Endothelial cell of umbilical vein (primary cell): ENCODE measurements around the gene PRPF40B. TPM values are rescaled to one million over a fixed set of nuclear protein-coding genes. Genes with fewer than 3 reads are reported as not detected.

Experiments used
- BruUV-seq: library from RNA; stranded (reverse); fragments of 400-500 nt; replicated peaks from 2 replicates; lab custom pipeline; 2021; lab: Mats Ljungman, UMichigan
- CTCF ChIA-PET: fragments of 300-600, 350-600 bp; sonication (Branson Sonifier 250); formaldehyde crosslinking; loops from one replicate; lab custom pipeline; 2021; ENCODE audit warnings: antibody characterized with exemption, inconsistent platforms; lab: Charles Lee
- POLR2A ChIA-PET: fragments of 300-600, 350-600 bp; sonication (Branson Sonifier 250); formaldehyde crosslinking; loops from one replicate; lab custom pipeline; 2021; ENCODE audit warnings: antibody characterized with exemption, inconsistent platforms; lab: Charles Lee
- DNase-seq: peaks from one replicate; pipeline ENCODE4 v3.0.0-alpha.2; 2011; ENCODE audit warnings: low read depth, low spot score
- FAIRE-seq: peaks from 2 replicates; lab custom pipeline; 2011; peaks lifted over from hg19 to GRCh38; lab: Jason Lieb, UNC
- H2AFZ ChIP-seq: 2 replicates; pipeline ENCODE4 v1.6.0; 2012; ENCODE audit warnings: low read depth, low read length, control low read depth, inconsistent platforms
- H3K27ac ChIP-seq: 2 replicates; pipeline ENCODE4 v1.5.1; 2011; ENCODE audit warnings: low read depth, mild to moderate bottlenecking, control low read depth, low read length, moderate library complexity; ENCODE audit not compliant: insufficient read depth
- H3K27me3 ChIP-seq, 2 experiments: 2 replicates each; pipeline versions ENCODE4 v1.6.0 to v1.6.1; 2011; ENCODE audit warnings: low read length in 2 of 2, mixed read lengths in 1 of 2; ENCODE audit not compliant: control insufficient read depth in 2 of 2, insufficient read depth in 2 of 2
- H3K36me3 ChIP-seq, 2 experiments: 2 replicates in 1 of 2; 3 replicates in 1 of 2; pipeline ENCODE4 v1.5.1; 2011; ENCODE audit warnings: low read length in 2 of 2, mild to moderate bottlenecking in 1 of 2, moderate library complexity in 1 of 2; ENCODE audit not compliant: control insufficient read depth in 2 of 2, insufficient read depth in 2 of 2; ENCODE audit errors: extremely low read depth in 1 of 2
- H3K4me1 ChIP-seq: 3 replicates; pipeline ENCODE4 v1.5.1; 2011; ENCODE audit warnings: mild to moderate bottlenecking, low read length; ENCODE audit not compliant: control insufficient read depth, insufficient read depth; ENCODE audit errors: extremely low read depth
- H3K4me2 ChIP-seq: 2 replicates; pipeline ENCODE4 v1.6.1; 2011; ENCODE audit warnings: low read length, control low read depth, mixed read lengths; ENCODE audit not compliant: insufficient read depth
- H3K4me3 ChIP-seq, 3 experiments: fragments of 200-600 bp in 1 of 3; sonication (generic), shearing (Covaris generic) in 1 of 3; replicated peaks in 1 of 3; 2 replicates each; pipeline ENCODE4 v1.5.1; 2011 to 2016; ENCODE audit warnings: control low read depth in 3 of 3, low read length in 3 of 3, mild to moderate bottlenecking in 2 of 3, inconsistent platforms in 1 of 3, low read depth in 1 of 3, moderate library complexity in 1 of 3; ENCODE audit not compliant: insufficient read depth in 1 of 3
- H3K79me2 ChIP-seq: 2 replicates; pipeline ENCODE4 v1.6.0; 2012; ENCODE audit warnings: low read length, inconsistent platforms; ENCODE audit not compliant: control insufficient read depth, insufficient read depth
- H3K9ac ChIP-seq: replicated peaks from 2 replicates; pipeline ENCODE3; 2011; ENCODE audit warnings: low read length, control low read depth; ENCODE audit not compliant: insufficient read depth; ENCODE audit errors: extremely low read depth
- H3K9me1 ChIP-seq: replicated peaks from 3 replicates; pipeline ENCODE4 v1.6.0; 2011; ENCODE audit warnings: mild to moderate bottlenecking, low read length; ENCODE audit not compliant: control insufficient read depth, insufficient read depth; ENCODE audit errors: extremely low read depth
- H3K9me3 ChIP-seq: replicated peaks from 2 replicates; pipeline ENCODE4 v1.5.1; 2012; ENCODE audit warnings: low read length, inconsistent platforms; ENCODE audit not compliant: control insufficient read depth, insufficient read depth
- H4K20me1 ChIP-seq: replicated peaks from 2 replicates; pipeline ENCODE3; 2011; ENCODE audit warnings: mild to moderate bottlenecking, low read length; ENCODE audit not compliant: control insufficient read depth, insufficient read depth; ENCODE audit errors: extremely low read depth
- CTCF ChIP-seq, 2 donors: IDR thresholded peaks; 1 replicate in 1 of 2; 2 replicates in 1 of 2; pipeline ENCODE4 v1.5.1; 2011; ENCODE audit warnings: low read length in 2 of 2, mild to moderate bottlenecking in 2 of 2, moderate library complexity in 2 of 2, control low read depth in 1 of 2, inconsistent platforms in 1 of 2, low read depth in 1 of 2; ENCODE audit not compliant: insufficient read depth in 1 of 2; ENCODE audit errors: extremely low read depth in 1 of 2
- EZH2 ChIP-seq: IDR thresholded peaks from 2 replicates; pipeline ENCODE4 v1.6.1; 2012; ENCODE audit warnings: borderline replicate concordance, low read depth, mild to moderate bottlenecking, moderate library complexity, low read length, inconsistent platforms; ENCODE audit not compliant: severe bottlenecking
- FOS ChIP-seq: IDR thresholded peaks from 2 replicates; pipeline ENCODE4 v1.6.1; 2011; ENCODE audit warnings: mild to moderate bottlenecking, low read length, moderate library complexity, borderline replicate concordance; ENCODE audit not compliant: insufficient read depth
- GATA2 ChIP-seq: IDR thresholded peaks from 2 replicates; pipeline ENCODE4 v1.7.0; 2011; ENCODE audit warnings: low read depth, mild to moderate bottlenecking, moderate library complexity, mixed read lengths, low read length; ENCODE audit not compliant: insufficient read length, insufficient read depth
- JUN ChIP-seq: IDR thresholded peaks from 2 replicates; pipeline ENCODE4 v1.6.1; 2011; ENCODE audit warnings: borderline replicate concordance, low read depth; ENCODE audit not compliant: insufficient read length, insufficient read depth
- MYC ChIP-seq: IDR thresholded peaks from one replicate; pipeline ENCODE4 v1.6.1; 2011; ENCODE audit warnings: mild to moderate bottlenecking, low read depth, low read length
- POLR2A ChIP-seq: IDR thresholded peaks from 2 replicates; pipeline ENCODE4 v1.6.1; 2012; ENCODE audit warnings: low read depth, mild to moderate bottlenecking, control low read depth, low read length
- POLR2AphosphoS5 ChIP-seq: IDR thresholded peaks from 2 replicates; pipeline ENCODE4 v1.6.1; 2012; ENCODE audit warnings: low read depth, mild to moderate bottlenecking, control low read depth, low read length, moderate library complexity; ENCODE audit not compliant: insufficient read depth
- dilution Hi-C: fragments of 300-500 bp; cut with MboI; formaldehyde crosslinking; loops from one replicate; pipeline ENCODE4 v1.15.0; 2019; ENCODE audit warnings: low sequenced_read_pairs; ENCODE audit not compliant: extremely low pct_ligation_motif_present
- intact Hi-C: fragments of 100-400 bp; cut with micrococcal nuclease; formaldehyde crosslinking; loops from one replicate; pipeline ENCODE4 v1.10.0; 2022
- polyA plus RNA-seq, 4 experiments: library from polyadenylated mRNA; depleted of rRNA in 3 of 4; stranded (reverse) in 3 of 4; unstranded in 1 of 4; fragments of >200 nt; gene quantifications; 2 replicates each; pipeline versions ENCODE4 v1.2.1 to v1.2.3, GENCODE V29; 2011 to 2012; ENCODE audit warnings: missing spikeins in 1 of 4
- total RNA-seq: library from RNA; stranded (reverse); gene quantifications from 2 replicates; pipeline ENCODE4 v1.2.3, GENCODE V29; 2021
- TF ChIP-seq, protein P1 (sequence below): IDR thresholded peaks from 2 replicates; pipeline ENCODE4 v1.6.1; 2011; ENCODE audit not compliant: insufficient read depth, insufficient read length

PRPF40B gene
- total and polyA plus RNA-seq, 2 donors (not counting 3 experiments of a cell fraction or from before 2014, with no cell fraction given) = 5.4 to 9.9 TPM

- DNase-seq (no peak), FAIRE-seq (no peak)
- no peak overlapping the region for H3K27ac ChIP-seq
- H2AFZ ChIP-seq = no peak overlapping the region
- H3K36me3 ChIP-seq = no peaks in the 10 kb centered on the region
- H3K27me3 ChIP-seq = no peaks in the 10 kb centered on the region
- H3K79me2 ChIP-seq = no peaks in the 10 kb centered on the region
- no peak overlapping the region for H3K4me2 ChIP-seq
- TF ChIP-seq CTCF (IDR thresholded peaks at IDR 0.05; ENCODE audit: extremely low read depth in 1 of 2, insufficient read depth in 1 of 2, low read depth in 1 of 2, low read length in 2 of 2) = no peak
- no peak for TF ChIP-seq JUN
- no peak for TF ChIP-seq POLR2AphosphoS5
- no peak for TF ChIP-seq POLR2A
- TF ChIP-seq, protein P1, sequence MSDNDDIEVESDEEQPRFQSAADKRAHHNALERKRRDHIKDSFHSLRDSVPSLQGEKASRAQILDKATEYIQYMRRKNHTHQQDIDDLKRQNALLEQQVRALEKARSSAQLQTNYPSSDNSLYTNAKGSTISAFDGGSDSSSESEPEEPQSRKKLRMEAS = no peak
- intact Hi-C loops = no loop called here
- no TSS peak for BruUV-seq
- H4K20me1 ChIP-seq = no peaks in the 10 kb centered on the region
- dilution Hi-C loops = no loop called here
- CTCF ChIA-PET = interaction anchor here (1.1 to 2.0 kb wide), 3 partner anchors 11 to 24 kb away, joined by 3 to 9 read pairs (median 3); partner anchors contain the start of gene PRPF40B
- H3K9me3 ChIP-seq = no peaks in the 10 kb centered on the region
- H3K9me1 ChIP-seq = no peaks in the 10 kb centered on the region
- no peak overlapping the region for H3K9ac ChIP-seq
- H3K4me3 ChIP-seq = no peak overlapping the region
- POLR2A ChIA-PET = no interaction called here
- no peaks in the 10 kb centered on the region for H3K4me1 ChIP-seq
These were observed 23.4 kb upstream of the PRPF40B start for GRCh38 chr12:49599961-49600360.

GRCh38 chr12:49603721-49604120 lies 19.6 kb upstream of the PRPF40B start:
- Histone ChIP-seq H3K4me2 (no peak overlapping the region), H3K36me3 (no peaks in the 10 kb centered on the region), H3K79me2 (no peaks in the 10 kb centered on the region), H3K9me3 (no peaks in the 10 kb centered on the region), H3K9me1 (no peaks in the 10 kb centered on the region), H3K27me3 (no peaks in the 10 kb centered on the region), H3K9ac (no peak overlapping the region), H3K4me3 (no peak overlapping the region), H2AFZ (no peak overlapping the region), H3K4me1 (no peaks in the 10 kb centered on the region), H4K20me1 (no peaks in the 10 kb centered on the region), H3K27ac (no peak overlapping the region)
- CTCF ChIA-PET = interaction anchor here (1.0 to 1.4 kb wide), 4 partner anchors 20 to 256 kb away, joined by 3 to 5 read pairs (median 5); partner anchors contain the start of gene PRPF40B
- intact Hi-C loops (no loop called here), dilution Hi-C loops (no loop called here)
- TF ChIP-seq CTCF (IDR thresholded peaks at IDR 0.05; ENCODE audit: extremely low read depth in 1 of 2, insufficient read depth in 1 of 2, low read depth in 1 of 2, low read length in 2 of 2) (no peak), POLR2AphosphoS5 (no peak), JUN (no peak), FOS (no peak), GATA2 (no peak), MYC (no peak), POLR2A (no peak), EZH2 (no peak)
- TF ChIP-seq, protein P1 = no peak
- FAIRE-seq (no peak), DNase-seq (no peak)
- BruUV-seq = no TSS peak
- POLR2A ChIA-PET = no interaction called here
